Fibroblast of peridontal ligament (primary cell): Measurements from ENCODE around the gene AKT3.
"Not testable (repeated sequence)": the region's sequence is repeated elsewhere in the genome, so short reads cannot be mapped to it uniquely, and the experiment has no call there.

Source experiments
- DNase-seq: peaks from one replicate; pipeline ENCODE4 v3.0.0-alpha.2; 2010; ENCODE audit errors: extremely low read depth

Gene AKT3

GRCh38 chr1:243705585-243705984, 144.5 kb downstream of the AKT3 start:
- DNase-seq, result no peak

- no peak for DNase-seq
Measured at GRCh38 chr1:243701872-243702271, 148.2 kb downstream of the AKT3 start.

GRCh38 chr1:243693800-243694199, 156.2 kb downstream of the AKT3 start:
- no peak for DNase-seq

GRCh38 chr1:243686159-243686558, 163.9 kb downstream of the AKT3 start:
- peak; percentile 5 for DNase-seq

GRCh38 chr1:243680860-243681259, 169.2 kb downstream of the AKT3 start:
- no peak for DNase-seq

GRCh38 chr1:243672539-243673074, 177.4 kb downstream of the AKT3 start:
- DNase-seq, result no peak

GRCh38 chr1:243667591-243667990, 182.5 kb downstream of the AKT3 start:
- DNase-seq, result no peak

GRCh38 chr1:243667133-243667532, 182.9 kb downstream of the AKT3 start:
- DNase-seq, result no peak

GRCh38 chr1:243663651-243664050, 186.4 kb downstream of the AKT3 start:
- no peak for DNase-seq

- DNase-seq, result not testable (repeated sequence)
Measured at GRCh38 chr1:243662169-243662568, 187.9 kb downstream of the AKT3 start.

GRCh38 chr1:243658594-243659105, 191.4 kb downstream of the AKT3 start:
- no peak for DNase-seq

- DNase-seq, result no peak
Measured at GRCh38 chr1:243657793-243658192, 192.2 kb downstream of the AKT3 start.

- DNase-seq, result not testable (repeated sequence)
Measured at GRCh38 chr1:243649530-243649929, 200.5 kb downstream of the AKT3 start.

- no peak for DNase-seq
Measured at GRCh38 chr1:243646841-243647240, 203.2 kb downstream of the AKT3 start.

- no peak for DNase-seq
Measured at GRCh38 chr1:243645281-243645680, 204.8 kb downstream of the AKT3 start.

- peak; percentile 30 for DNase-seq
Measured at GRCh38 chr1:243642936-243643335, 207.1 kb downstream of the AKT3 start.

- no peak for DNase-seq
Measured at GRCh38 chr1:243639027-243639658, 210.9 kb downstream of the AKT3 start.

- DNase-seq, result no peak
Measured at GRCh38 chr1:243638186-243638585, 211.9 kb downstream of the AKT3 start.

- peak; percentile 12 for DNase-seq
Measured at GRCh38 chr1:243628476-243628907, 221.6 kb downstream of the AKT3 start.

- peak; percentile 54 for DNase-seq
Measured at GRCh38 chr1:243623841-243624240, 226.2 kb downstream of the AKT3 start.

GRCh38 chr1:243621973-243622372, 228.1 kb downstream of the AKT3 start:
- no peak for DNase-seq

GRCh38 chr1:243620096-243620495, 229.9 kb downstream of the AKT3 start:
- no peak for DNase-seq

GRCh38 chr1:243609698-243610097, 240.3 kb downstream of the AKT3 start:
- DNase-seq, result no peak

- peak; percentile 43 for DNase-seq
Measured at GRCh38 chr1:243605604-243606003, 244.4 kb downstream of the AKT3 start.
